HG02759 (cell line): ENCODE measurements around the gene PSMB11.

Experiments used
- ATAC-seq: cut with Tn5 transposase; IDR thresholded peaks from one replicate; pipeline ENCODE4 v1.9.1; 2021; ENCODE audit warnings: mild to moderate bottlenecking, moderate library complexity; ENCODE audit not compliant: unreplicated experiment

The PSMB11 gene

GRCh38 chr14:23076785-23077408 is 34.9 kb downstream of the PSMB11 start:
- no peak for ATAC-seq

- ATAC-seq: no peak
These were observed 36.0 kb downstream of the PSMB11 start for GRCh38 chr14:23077962-23078361.

GRCh38 chr14:23078692-23079116 is 36.7 kb downstream of the PSMB11 start:
- no peak for ATAC-seq

GRCh38 chr14:23079716-23080115 is 37.7 kb downstream of the PSMB11 start:
- ATAC-seq: no peak

GRCh38 chr14:23080474-23080873 is 38.5 kb downstream of the PSMB11 start:
- ATAC-seq: no peak

- no peak for ATAC-seq
These were observed 43.4 kb downstream of the PSMB11 start for GRCh38 chr14:23085458-23085857.

GRCh38 chr14:23086565-23086964 is 44.6 kb downstream of the PSMB11 start:
- ATAC-seq: no peak

- no peak for ATAC-seq
These were observed 47.7 kb downstream of the PSMB11 start for GRCh38 chr14:23089498-23090253.

GRCh38 chr14:23090254-23090636 is 48.2 kb downstream of the PSMB11 start:
- ATAC-seq: no peak

GRCh38 chr14:23091294-23092225 is 49.5 kb downstream of the PSMB11 start:
- no peak for ATAC-seq

GRCh38 chr14:23093104-23093503 is 51.1 kb downstream of the PSMB11 start:
- no peak for ATAC-seq

GRCh38 chr14:23093526-23093925 is 51.5 kb downstream of the PSMB11 start:
- no peak for ATAC-seq
